Measurements from ENCODE around the gene CS. TPM values are rescaled to one million over a fixed set of nuclear protein-coding genes. Genes with fewer than 3 reads are reported as not detected.

Gene CS
- total and polyA plus RNA-seq, 4 experiments from 2014 or later = 73.1 to 136 (median 116) TPM

DNA sequence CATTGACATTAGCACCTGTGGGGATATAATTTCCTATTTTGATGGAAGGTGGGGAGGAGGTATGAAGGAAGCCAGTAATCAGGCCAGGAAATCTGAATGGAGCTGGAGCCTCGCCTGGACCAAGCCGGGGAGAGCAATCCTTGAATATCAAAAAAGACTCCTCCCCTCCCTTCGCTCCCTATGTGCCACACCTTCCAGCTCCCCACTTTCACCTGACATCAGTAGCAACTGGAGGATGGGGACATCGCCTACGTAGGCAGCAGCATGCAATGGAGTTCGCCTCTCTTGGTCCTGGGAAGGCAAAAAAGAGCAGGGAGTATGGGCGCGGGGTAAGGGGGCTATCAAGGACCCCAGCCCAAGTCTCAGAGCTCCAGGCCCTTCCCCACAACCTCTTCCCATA lies 43.1 kb downstream of the CS start:
- Mint-ChIP-seq H3K4me3 (peak overlapping the region; percentile 81 to 86 (median 83)), H3K27me3 (no peaks in the 10 kb centered on the region), H3K9me3 (no peaks in the 10 kb centered on the region), H3K27ac (peak overlapping the region; percentile 48 to 83 (median 79)), H3K4me1 (peaks cover 13 to 31% (median 19%) of the 10 kb centered on the region in 4 donors), H3K36me3 (peaks cover 31 to 41% of the 10 kb centered on the region in 2 donors)
- Histone ChIP-seq H3K4me1 (ENCODE audit: insufficient read depth, low read length) (peaks cover 21% of the 10 kb centered on the region), H3K9me3 (ENCODE audit: control insufficient read depth in 1 of 2, low read length in 2 of 2) (no peaks in the 10 kb centered on the region), H3K36me3 (ENCODE audit: insufficient read depth, low read length) (peaks cover 35% of the 10 kb centered on the region), H3K4me3 (ENCODE audit: low read length in 2 of 2) (peak overlapping the region; percentile 8 to 85), H3K27me3 (ENCODE audit: insufficient read depth, low read length) (no peaks in the 10 kb centered on the region), H3K27ac (ENCODE audit: low read depth, low read length) (peak overlapping the region; percentile 81)
- DNase-seq = no peak
- ChIA-PET CTCF (ENCODE audit: partially characterized antibody) (interaction anchor here (1.3 to 5.5 kb wide), 4 partner anchors 11 to 207 kb away, joined by 6 to 36 read pairs (median 14); partner anchors contain the start of genes COQ10A, SMARCC2 and ZC3H10), POLR2A (ENCODE audit: partially characterized antibody) (interaction anchor here (0.6 to 5.1 kb wide), 13 partner anchors 10 to 855 kb away, joined by 3 to 38 read pairs (median 6); partner anchors contain the start of genes CNPY2, COQ10A, IL23A and ORMDL2)
- intact Hi-C loops (cut with micrococcal nuclease) = no loop called here

DNA sequence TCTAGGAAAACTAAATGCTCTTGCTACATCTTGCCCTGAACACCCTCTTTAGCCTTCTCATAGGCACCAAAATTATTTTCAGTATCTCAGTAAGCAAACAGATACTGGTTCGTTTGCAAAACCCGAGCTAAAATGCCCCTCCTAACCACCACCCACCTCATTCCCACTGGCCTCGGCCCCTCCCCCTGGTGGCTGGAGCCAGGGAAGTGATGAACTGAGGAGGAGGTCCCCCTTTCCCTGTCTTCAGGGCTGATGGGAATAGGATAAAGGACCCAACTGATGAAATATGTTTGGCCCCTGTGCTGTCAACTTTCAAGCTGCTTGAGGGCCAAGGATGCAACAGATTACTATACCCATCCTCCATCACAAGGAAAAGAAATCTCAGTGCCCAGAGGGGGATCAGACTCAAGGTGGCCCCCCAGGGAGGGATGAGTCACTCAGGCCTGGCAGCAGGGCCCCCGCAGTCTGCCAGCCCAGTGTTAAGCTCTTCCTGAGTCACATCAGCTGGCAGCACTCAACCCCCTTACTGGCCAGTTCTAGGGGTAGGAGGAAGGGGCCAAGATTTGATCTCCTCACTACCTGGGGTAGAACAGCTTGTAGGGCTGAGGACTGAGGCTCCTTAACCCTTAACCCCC lies 43.7 kb downstream of the CS start:
- no peak for DNase-seq
- H3K4me3 ChIP-seq (ENCODE audit: low read length in 2 of 2) = no peak overlapping the region
- H3K36me3 ChIP-seq (ENCODE audit: insufficient read depth, low read length) = peaks cover 41% of the 10 kb centered on the region
- POLR2A ChIA-PET (ENCODE audit: partially characterized antibody) = interaction anchor here (0.6 to 5.1 kb wide), 11 partner anchors 11 to 856 kb away, joined by 3 to 38 read pairs (median 4); partner anchors contain the start of genes CNPY2, COQ10A, ORMDL2 and RNF41
- H3K27ac ChIP-seq (ENCODE audit: low read depth, low read length) = peak overlapping the region; percentile 81
- H3K4me1 ChIP-seq (ENCODE audit: insufficient read depth, low read length) = peaks cover 21% of the 10 kb centered on the region
- H3K4me3 Mint-ChIP-seq = peak overlapping the region; percentile 81 to 86 (median 83)
- no peaks in the 10 kb centered on the region for H3K9me3 ChIP-seq (ENCODE audit: control insufficient read depth in 1 of 2, low read length in 2 of 2)
- peaks cover 35 to 47% of the 10 kb centered on the region in 2 donors for H3K36me3 Mint-ChIP-seq
- no peaks in the 10 kb centered on the region for H3K27me3 ChIP-seq (ENCODE audit: insufficient read depth, low read length)
- CTCF ChIA-PET (ENCODE audit: partially characterized antibody) = interaction anchor here (1.3 to 5.5 kb wide), 5 partner anchors 11 to 208 kb away, joined by 3 to 36 read pairs (median 10); partner anchors contain the start of genes COQ10A, RNF41, SMARCC2 and ZC3H10
- no peaks in the 10 kb centered on the region for H3K27me3 Mint-ChIP-seq
- peak overlapping the region in 5 of 7 donors; percentile 32 to 83 (median 59) for H3K27ac Mint-ChIP-seq
- intact Hi-C loops (cut with micrococcal nuclease) = no loop called here
- H3K9me3 Mint-ChIP-seq = no peaks in the 10 kb centered on the region
- peaks cover 13 to 31% (median 18%) of the 10 kb centered on the region in 4 donors for H3K4me1 Mint-ChIP-seq

DNA sequence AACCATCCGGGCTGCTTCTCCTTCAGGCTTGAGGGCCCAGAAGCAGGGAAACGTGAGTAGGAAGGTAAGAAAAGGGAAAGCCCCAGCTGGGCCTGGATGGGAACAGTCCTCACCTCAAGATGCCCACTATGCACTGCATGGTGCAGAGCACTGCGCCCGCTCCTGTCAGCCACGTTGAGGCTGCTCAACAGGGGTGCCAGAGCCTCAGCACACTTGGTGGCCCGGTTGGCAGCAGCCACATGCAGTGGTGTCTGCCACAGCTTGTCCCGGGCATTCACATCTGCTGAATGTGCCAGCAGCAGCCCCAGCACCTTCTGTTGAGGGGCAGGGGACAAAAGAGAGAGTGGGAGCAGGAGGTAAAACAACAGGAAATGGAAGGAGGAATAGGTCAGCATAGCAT lies 44.5 kb downstream of the CS start:
- Mint-ChIP-seq H3K9me3 (no peaks in the 10 kb centered on the region), H3K36me3 (peaks cover 35 to 50% of the 10 kb centered on the region in 2 donors), H3K27me3 (no peaks in the 10 kb centered on the region), H3K27ac (peak overlapping the region in 2 of 7 donors; percentile 32 to 37), H3K4me3 (peak overlapping the region in 2 of 8 donors; percentile 1 to 44), H3K4me1 (peaks cover 13 to 27% (median 18%) of the 10 kb centered on the region in 4 donors)
- Histone ChIP-seq H3K27ac (ENCODE audit: low read depth, low read length) (no peak overlapping the region), H3K4me1 (ENCODE audit: insufficient read depth, low read length) (peaks cover 21% of the 10 kb centered on the region), H3K9me3 (ENCODE audit: control insufficient read depth in 1 of 2, low read length in 2 of 2) (no peaks in the 10 kb centered on the region), H3K27me3 (ENCODE audit: insufficient read depth, low read length) (no peaks in the 10 kb centered on the region), H3K36me3 (ENCODE audit: insufficient read depth, low read length) (peaks cover 41% of the 10 kb centered on the region), H3K4me3 (ENCODE audit: low read length in 2 of 2) (no peak overlapping the region)
- ChIA-PET CTCF (ENCODE audit: partially characterized antibody) (interaction anchor here (1.6 to 5.5 kb wide), 2 partner anchors 12 to 34 kb away, joined by 3 to 36 read pairs; partner anchors contain the start of genes COQ10A and RNF41), POLR2A (ENCODE audit: partially characterized antibody) (interaction anchor here (1.0 to 5.1 kb wide), 4 partner anchors 12 to 61 kb away, joined by 3 to 30 read pairs (median 6); partner anchors contain the start of genes CNPY2 and RNF41)
- intact Hi-C loops (cut with micrococcal nuclease) = no loop called here
- no peak for DNase-seq

DNA sequence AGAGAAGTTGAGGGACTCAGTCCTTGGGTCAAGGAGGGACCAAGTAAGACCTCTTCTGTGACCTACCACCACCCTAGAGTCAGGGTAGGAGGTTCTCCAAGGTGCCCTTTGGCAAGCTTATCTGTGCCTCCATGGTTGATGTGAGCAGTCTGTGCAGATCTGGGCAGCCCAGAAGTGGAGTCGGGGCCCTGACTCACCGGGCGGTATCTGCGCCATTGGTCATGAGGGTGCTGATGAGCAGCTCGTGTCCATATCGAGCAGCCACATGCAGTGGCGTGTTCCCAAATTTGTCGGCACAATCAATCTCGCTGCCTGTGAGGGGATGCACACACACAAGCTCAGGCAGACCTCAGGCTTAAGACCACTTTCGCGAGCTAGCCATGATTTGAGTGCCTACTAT lies 47.0 kb downstream of the CS start:
- Mint-ChIP-seq H3K4me1 (peaks cover 8 to 16% (median 13%) of the 10 kb centered on the region in 4 donors), H3K27ac (no peak overlapping the region), H3K4me3 (no peak overlapping the region), H3K9me3 (no peaks in the 10 kb centered on the region), H3K36me3 (peaks cover 40 to 56% of the 10 kb centered on the region in 2 donors), H3K27me3 (no peaks in the 10 kb centered on the region)
- ChIA-PET CTCF (ENCODE audit: partially characterized antibody) (interaction anchor here (1.1 kb wide), 1 partner anchor 13 kb away, joined by 3 read pairs; the partner anchor contains the start of gene COQ10A), POLR2A (ENCODE audit: partially characterized antibody) (interaction anchor here (0.9 to 1.1 kb wide), 2 partner anchors 32 to 133 kb away, joined by 3 read pairs; partner anchors contain the start of gene RNF41)
- Histone ChIP-seq H3K27me3 (ENCODE audit: insufficient read depth, low read length) (no peaks in the 10 kb centered on the region), H3K27ac (ENCODE audit: low read depth, low read length) (no peak overlapping the region), H3K9me3 (ENCODE audit: control insufficient read depth in 1 of 2, low read length in 2 of 2) (no peaks in the 10 kb centered on the region), H3K4me1 (ENCODE audit: insufficient read depth, low read length) (peaks cover 17% of the 10 kb centered on the region), H3K36me3 (ENCODE audit: insufficient read depth, low read length) (peaks cover 56% of the 10 kb centered on the region), H3K4me3 (ENCODE audit: low read length in 2 of 2) (no peak overlapping the region)
- intact Hi-C loops (cut with micrococcal nuclease) = no loop called here
- no peak for DNase-seq

DNA sequence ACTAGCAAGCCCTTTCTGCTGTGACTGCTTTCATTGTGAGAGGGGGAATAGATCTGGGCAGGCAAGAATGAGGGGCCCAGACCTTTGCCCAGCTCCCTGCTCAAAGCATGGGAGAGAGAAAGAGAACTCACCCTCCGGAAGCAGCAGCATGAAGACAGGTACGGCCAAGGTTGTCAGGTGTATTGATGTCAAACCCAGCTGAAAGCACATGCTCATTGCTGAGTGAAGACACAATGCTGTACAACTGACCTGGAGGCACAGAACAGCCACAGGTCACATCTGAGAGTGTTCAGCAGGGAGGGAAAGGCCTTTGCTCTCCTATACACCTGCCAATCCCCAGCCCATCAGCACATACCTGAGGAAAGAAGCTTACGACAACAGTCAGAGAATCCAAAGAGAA lies 47.5 kb downstream of the CS start:
- Histone ChIP-seq H3K27me3 (ENCODE audit: insufficient read depth, low read length) (no peaks in the 10 kb centered on the region), H3K27ac (ENCODE audit: low read depth, low read length) (no peak overlapping the region), H3K4me1 (ENCODE audit: insufficient read depth, low read length) (peaks cover 17% of the 10 kb centered on the region), H3K36me3 (ENCODE audit: insufficient read depth, low read length) (peaks cover 61% of the 10 kb centered on the region), H3K9me3 (ENCODE audit: control insufficient read depth in 1 of 2, low read length in 2 of 2) (no peaks in the 10 kb centered on the region), H3K4me3 (ENCODE audit: low read length in 2 of 2) (no peak overlapping the region)
- intact Hi-C loops (cut with micrococcal nuclease) = no loop called here
- no peak overlapping the region for H3K4me3 Mint-ChIP-seq
- H3K9me3 Mint-ChIP-seq = no peaks in the 10 kb centered on the region
- H3K4me1 Mint-ChIP-seq = peaks cover 8 to 15% (median 13%) of the 10 kb centered on the region in 4 donors
- ChIA-PET POLR2A (ENCODE audit: partially characterized antibody) (interaction anchor here (0.9 kb wide), 1 partner anchor 31 kb away, joined by 3 read pairs; the partner anchor contains the start of gene RNF41), CTCF (ENCODE audit: partially characterized antibody) (interaction anchor here (1.1 kb wide), 1 partner anchor 14 kb away, joined by 3 read pairs; the partner anchor contains the start of gene COQ10A)
- peak overlapping the region in 1 of 7 donors; percentile 42 for H3K27ac Mint-ChIP-seq
- peaks cover 42 to 59% of the 10 kb centered on the region in 2 donors for H3K36me3 Mint-ChIP-seq
- no peaks in the 10 kb centered on the region for H3K27me3 Mint-ChIP-seq
- DNase-seq = no peak

DNA sequence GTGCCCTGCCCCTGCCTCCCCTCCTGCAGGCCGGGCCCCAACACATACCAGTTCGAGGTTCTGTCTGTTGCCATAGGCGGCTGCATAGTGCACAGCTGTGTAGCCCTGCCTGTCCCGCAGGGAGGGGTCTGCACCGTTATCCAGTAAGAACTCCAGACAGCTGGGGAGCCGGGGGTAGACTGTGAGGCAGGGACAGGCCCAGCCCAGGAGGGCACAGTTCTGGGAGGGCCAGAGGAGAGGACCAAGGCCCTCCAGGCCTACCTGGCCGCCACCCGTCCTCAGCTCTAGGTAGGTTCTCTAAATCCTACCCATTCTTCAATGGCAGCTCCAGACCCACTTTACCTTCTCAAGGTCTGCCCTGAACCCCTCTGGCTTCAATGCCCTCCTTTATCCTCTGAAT lies 51.4 kb downstream of the CS start:
- Mint-ChIP-seq H3K4me3 (no peak overlapping the region), H3K36me3 (peaks cover 43 to 61% of the 10 kb centered on the region in 2 donors), H3K4me1 (no peaks in the 10 kb centered on the region), H3K27ac (no peak overlapping the region), H3K9me3 (no peaks in the 10 kb centered on the region), H3K27me3 (no peaks in the 10 kb centered on the region)
- H3K27me3 ChIP-seq (ENCODE audit: insufficient read depth, low read length) = no peaks in the 10 kb centered on the region
- no peak overlapping the region for H3K27ac ChIP-seq (ENCODE audit: low read depth, low read length)
- no peaks in the 10 kb centered on the region for H3K4me1 ChIP-seq (ENCODE audit: insufficient read depth, low read length)
- intact Hi-C loops (cut with micrococcal nuclease) = no loop called here
- CTCF ChIA-PET (ENCODE audit: partially characterized antibody) = no interaction called here
- POLR2A ChIA-PET (ENCODE audit: partially characterized antibody) = interaction anchor here (1.4 to 1.9 kb wide), 2 partner anchors 9 to 27 kb away, joined by 5 to 6 read pairs; partner anchors contain the start of genes ANKRD52 and RNF41
- H3K4me3 ChIP-seq (ENCODE audit: low read length in 2 of 2) = no peak overlapping the region
- no peaks in the 10 kb centered on the region for H3K9me3 ChIP-seq (ENCODE audit: control insufficient read depth in 1 of 2, low read length in 2 of 2)
- H3K36me3 ChIP-seq (ENCODE audit: insufficient read depth, low read length) = peaks cover 68% of the 10 kb centered on the region
- DNase-seq = no peak

DNA sequence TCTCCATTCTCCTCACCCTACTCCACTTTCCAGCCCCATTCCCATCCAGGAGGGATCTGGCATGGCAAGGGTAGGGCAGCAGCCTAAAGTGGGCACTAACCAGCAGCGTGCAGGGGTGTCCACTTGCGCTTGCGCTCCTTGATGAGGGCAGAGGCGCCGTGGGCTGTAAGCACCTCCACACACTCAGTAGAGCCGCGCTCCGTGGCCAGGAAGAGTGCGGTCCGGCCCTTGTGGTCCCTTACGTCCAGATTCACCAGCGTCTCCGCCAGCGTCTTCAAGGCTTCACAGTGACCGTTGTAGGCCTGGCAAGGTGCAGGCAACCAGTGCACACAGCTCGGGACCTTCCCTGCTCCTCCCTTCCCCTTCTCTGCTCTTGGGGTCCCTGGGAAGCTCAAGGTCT lies 52.2 kb downstream of the CS start:
- DNase-seq = no peak

More for the DNA sequence above, 52.2 kb downstream of the CS start:
- no peak overlapping the region for H3K27ac Mint-ChIP-seq
- no peaks in the 10 kb centered on the region for H3K9me3 ChIP-seq (ENCODE audit: control insufficient read depth in 1 of 2, low read length in 2 of 2)
- no peaks in the 10 kb centered on the region for H3K9me3 Mint-ChIP-seq
- H3K4me1 Mint-ChIP-seq = no peaks in the 10 kb centered on the region
- peaks cover 37 to 60% of the 10 kb centered on the region in 2 donors for H3K36me3 Mint-ChIP-seq
- H3K27ac ChIP-seq (ENCODE audit: low read depth, low read length) = no peak overlapping the region
- no peak overlapping the region for H3K4me3 Mint-ChIP-seq
- intact Hi-C loops (cut with micrococcal nuclease) = no loop called here
- no peak overlapping the region for H3K4me3 ChIP-seq (ENCODE audit: low read length in 2 of 2)
- CTCF ChIA-PET (ENCODE audit: partially characterized antibody) = interaction anchor here (0.7 kb wide), 1 partner anchor 293 kb away, joined by 3 read pairs; no protein-coding TSS in a partner anchor
- H3K27me3 ChIP-seq (ENCODE audit: insufficient read depth, low read length) = no peaks in the 10 kb centered on the region
- no peaks in the 10 kb centered on the region for H3K4me1 ChIP-seq (ENCODE audit: insufficient read depth, low read length)
- H3K36me3 ChIP-seq (ENCODE audit: insufficient read depth, low read length) = peaks cover 68% of the 10 kb centered on the region
- POLR2A ChIA-PET (ENCODE audit: partially characterized antibody) = interaction anchor here (2.4 to 2.5 kb wide), 2 partner anchors 10 to 26 kb away, joined by 8 to 9 read pairs; partner anchors contain the start of genes ANKRD52 and RNF41
- no peaks in the 10 kb centered on the region for H3K27me3 Mint-ChIP-seq

All from CD4-positive, alpha-beta memory T cell (primary cell).